Uterus (tissue), 4 donors: ENCODE data around the gene KCNH4. TPM values are rescaled to one million over a fixed set of nuclear protein-coding genes. Genes with fewer than 3 reads are reported as not detected.

Source experiments
- DNase-seq, 2 donors: peaks; one replicate each; pipeline ENCODE4 v3.0.0-alpha.2; 2019 to 2020
- H3K27ac ChIP-seq, 2 donors: fragments of 200-600 bp; sonication (generic); 1 replicate in 1 of 2; 2 replicates in 1 of 2; pipeline ENCODE4 v1.5.1; 2016 to 2018
- H3K27me3 ChIP-seq, 2 donors: fragments of 200-600 bp; sonication (generic); one replicate each; pipeline ENCODE4 v1.5.1; 2018 to 2019; ENCODE audit warnings: control low read depth in 1 of 2
- H3K36me3 ChIP-seq, 2 donors: fragments of 200-600 bp; sonication (generic); one replicate each; pipeline ENCODE4 v1.5.1; 2019; ENCODE audit warnings: control low read depth in 1 of 2
- H3K4me1 ChIP-seq, 2 donors: fragments of 200-600 bp; sonication (generic); one replicate each; pipeline ENCODE4 v1.5.1; 2018 to 2019; ENCODE audit warnings: control low read depth in 1 of 2
- H3K4me3 ChIP-seq, 2 donors: fragments of 200-600 bp; sonication (generic); 1 replicate in 1 of 2; 2 replicates in 1 of 2; pipeline ENCODE4 v1.5.1; 2018 to 2019; ENCODE audit warnings: mild to moderate bottlenecking in 1 of 2
- H3K9me3 ChIP-seq, 2 donors: fragments of 200-600 bp; sonication (generic); one replicate each; pipeline ENCODE4 v1.5.1; 2019; ENCODE audit warnings: control low read depth in 1 of 2
- CTCF ChIP-seq, 4 experiments: fragments of 200-600 bp in 2 of 4; fragments of 450-650 bp in 2 of 4; sonication (generic) in 2 of 4; IDR thresholded peaks; one replicate each; pipeline ENCODE4 v1.5.1; 2016 to 2019; ENCODE audit warnings: antibody characterized with exemption in 4 of 4, mild to moderate bottlenecking in 2 of 4, moderate library complexity in 1 of 4
- POLR2A ChIP-seq, 2 donors: fragments of 450-650 bp; IDR thresholded peaks; one replicate each; pipeline ENCODE4 v1.6.1; 2016; ENCODE audit warnings: antibody characterized with exemption in 2 of 2, mild to moderate bottlenecking in 1 of 2, moderate library complexity in 1 of 2
- intact Hi-C: fragments of 100-400 bp; cut with DNase I; formaldehyde crosslinking; loops from one replicate; pipeline ENCODE4 v1.15.1; 2023; ENCODE audit warnings: low total_unique reads
- total RNA-seq, 4 donors: library from RNA; depleted of rRNA in 3 of 4; stranded (reverse); fragments of >200 nt in 3 of 4; gene quantifications; one replicate each; pipeline versions ENCODE4 v1.1.0 to v1.2.4, GENCODE V29; 2014 to 2023
- donor health status: DM: yes; HTN: yes; CAD: no.

The KCNH4 gene
- total RNA-seq, 4 donors from 2014 or later = 0.55 TPM; not detected in 3

GRCh38 chr17:42177684-42178083 is 3.3 kb downstream of the KCNH4 start:
- intact Hi-C loops = no loop called here
- no peak for TF ChIP-seq CTCF (IDR thresholded peaks at IDR 0.05)
- no peak for TF ChIP-seq POLR2A (IDR thresholded peaks at IDR 0.05)
- no peak overlapping the region for H3K27ac ChIP-seq
- no peaks in the 10 kb centered on the region for H3K9me3 ChIP-seq
- no peak overlapping the region for H3K4me3 ChIP-seq
- peaks cover 0 to 10% of the 10 kb centered on the region in 2 donors for H3K4me1 ChIP-seq
- peaks cover 6 to 20% of the 10 kb centered on the region in 2 donors for H3K27me3 ChIP-seq
- no peaks in the 10 kb centered on the region for H3K36me3 ChIP-seq
- no peak for DNase-seq

- no peak for TF ChIP-seq POLR2A (IDR thresholded peaks at IDR 0.05)
- no peak for TF ChIP-seq CTCF (IDR thresholded peaks at IDR 0.05)
- no peaks in the 10 kb centered on the region for H3K36me3 ChIP-seq
- H3K9me3 ChIP-seq = no peaks in the 10 kb centered on the region
- H3K4me3 ChIP-seq = no peak overlapping the region
- H3K4me1 ChIP-seq = no peaks in the 10 kb centered on the region
- H3K27ac ChIP-seq = no peak overlapping the region
- DNase-seq = no peak
- H3K27me3 ChIP-seq = no peaks in the 10 kb centered on the region
- intact Hi-C loops = no loop called here
Measured at GRCh38 chr17:42174126-42174783, 6.7 kb downstream of the KCNH4 start.

- Histone ChIP-seq H3K4me3 (no peak overlapping the region), H3K4me1 (no peaks in the 10 kb centered on the region), H3K36me3 (no peaks in the 10 kb centered on the region), H3K9me3 (no peaks in the 10 kb centered on the region), H3K27me3 (no peaks in the 10 kb centered on the region), H3K27ac (no peak overlapping the region)
- TF ChIP-seq CTCF (IDR thresholded peaks at IDR 0.05) (no peak), POLR2A (IDR thresholded peaks at IDR 0.05) (no peak)
- no peak for DNase-seq
- intact Hi-C loops = no loop called here
Measured at GRCh38 chr17:42171831-42172230, 9.1 kb downstream of the KCNH4 start.

GRCh38 chr17:42169351-42169750 is 11.6 kb downstream of the KCNH4 start:
- Histone ChIP-seq H3K27me3 (no peaks in the 10 kb centered on the region), H3K36me3 (no peaks in the 10 kb centered on the region), H3K27ac (no peak overlapping the region), H3K9me3 (no peaks in the 10 kb centered on the region), H3K4me3 (no peak overlapping the region), H3K4me1 (no peaks in the 10 kb centered on the region)
- no peak for DNase-seq
- TF ChIP-seq CTCF (IDR thresholded peaks at IDR 0.05) = no peak
- no peak for TF ChIP-seq POLR2A (IDR thresholded peaks at IDR 0.05)
- intact Hi-C loops = no loop called here

GRCh38 chr17:42167807-42168206 is 13.1 kb downstream of the KCNH4 start:
- no peaks in the 10 kb centered on the region for H3K27me3 ChIP-seq
- intact Hi-C loops = no loop called here
- H3K4me3 ChIP-seq = no peak overlapping the region
- no peaks in the 10 kb centered on the region for H3K9me3 ChIP-seq
- DNase-seq = no peak
- TF ChIP-seq POLR2A (IDR thresholded peaks at IDR 0.05) (no peak), CTCF (IDR thresholded peaks at IDR 0.05) (no peak)
- H3K27ac ChIP-seq = no peak overlapping the region
- H3K36me3 ChIP-seq = no peaks in the 10 kb centered on the region
- H3K4me1 ChIP-seq = no peaks in the 10 kb centered on the region
